T-helper 9 cell (primary cell): ENCODE data around the gene SERPINA6.
A peak's percentile ranks its signal among the peaks of the same experiment; 100 is the strongest.
"Not testable (repeated sequence)": the region's sequence is repeated elsewhere in the genome, so short reads cannot be mapped to it uniquely, and the experiment has no call there.

ENCODE experiments used
- DNase-seq: peaks from one replicate; pipeline ENCODE4 v3.0.0-alpha.2; 2020

SERPINA6 gene

GRCh38 chr14:94354638-94355185, 31.6 kb upstream of the SERPINA6 start:
- no peak for DNase-seq

- DNase-seq: not testable (repeated sequence)
These were observed 31.1 kb upstream of the SERPINA6 start for GRCh38 chr14:94354190-94354589.

- no peak for DNase-seq
These were observed 26.1 kb upstream of the SERPINA6 start for GRCh38 chr14:94349276-94349675.

GRCh38 chr14:94348836-94349235, 25.7 kb upstream of the SERPINA6 start:
- no peak for DNase-seq

GRCh38 chr14:94346841-94347240, 23.7 kb upstream of the SERPINA6 start:
- DNase-seq: no peak

- peak; percentile 11 for DNase-seq
These were observed 23.1 kb upstream of the SERPINA6 start for GRCh38 chr14:94346065-94346786.

GRCh38 chr14:94345344-94346064, 22.4 kb upstream of the SERPINA6 start:
- DNase-seq: no peak

- no peak for DNase-seq
These were observed 21.3 kb upstream of the SERPINA6 start for GRCh38 chr14:94344389-94344788.

- no peak for DNase-seq
These were observed 20.3 kb upstream of the SERPINA6 start for GRCh38 chr14:94343238-94344005.

- no peak for DNase-seq
These were observed 19.3 kb upstream of the SERPINA6 start for GRCh38 chr14:94342334-94342934.

- DNase-seq: no peak
These were observed 18.7 kb upstream of the SERPINA6 start for GRCh38 chr14:94341656-94342333.

- no peak for DNase-seq
These were observed 17.4 kb upstream of the SERPINA6 start for GRCh38 chr14:94340533-94340932.

GRCh38 chr14:94338023-94338422, 14.9 kb upstream of the SERPINA6 start:
- DNase-seq: no peak

- DNase-seq: no peak
These were observed 14.1 kb upstream of the SERPINA6 start for GRCh38 chr14:94337274-94337673.

- no peak for DNase-seq
These were observed 11.7 kb upstream of the SERPINA6 start for GRCh38 chr14:94334872-94335271.

- DNase-seq: no peak
These were observed 9.5 kb upstream of the SERPINA6 start for GRCh38 chr14:94332587-94332986.

- DNase-seq: no peak
These were observed 9.0 kb upstream of the SERPINA6 start for GRCh38 chr14:94332063-94332583.

- no peak for DNase-seq
These were observed 8.3 kb upstream of the SERPINA6 start for GRCh38 chr14:94331462-94331861.

GRCh38 chr14:94330857-94331256, 7.7 kb upstream of the SERPINA6 start:
- DNase-seq: no peak

- DNase-seq: no peak
These were observed 7.3 kb upstream of the SERPINA6 start for GRCh38 chr14:94330432-94330831.

GRCh38 chr14:94329857-94330256, 6.7 kb upstream of the SERPINA6 start:
- no peak for DNase-seq

GRCh38 chr14:94328196-94328595, 5.1 kb upstream of the SERPINA6 start:
- no peak for DNase-seq
